HEK293 (cell line): ENCODE data around the gene ABHD8.

Experiments used
- KLF10 ChIP-seq: fragments of 450-650 bp; IDR thresholded peaks from 2 replicates; pipeline ENCODE4 v1.5.1; 2018; ENCODE audit warnings: missing biosample characterization, mild to moderate bottlenecking, missing genetic modification characterization
- TF ChIP-seq, protein P1 (sequence below): fragments of 450-650 bp; formaldehyde crosslinking; IDR thresholded peaks from 2 replicates; pipeline ENCODE4 v1.5.1; 2016; ENCODE audit warnings: missing biosample characterization, missing genetic modification characterization

- no peak for TF ChIP-seq KLF10 (tag by site-specific recombination)
- TF ChIP-seq, protein P1, sequence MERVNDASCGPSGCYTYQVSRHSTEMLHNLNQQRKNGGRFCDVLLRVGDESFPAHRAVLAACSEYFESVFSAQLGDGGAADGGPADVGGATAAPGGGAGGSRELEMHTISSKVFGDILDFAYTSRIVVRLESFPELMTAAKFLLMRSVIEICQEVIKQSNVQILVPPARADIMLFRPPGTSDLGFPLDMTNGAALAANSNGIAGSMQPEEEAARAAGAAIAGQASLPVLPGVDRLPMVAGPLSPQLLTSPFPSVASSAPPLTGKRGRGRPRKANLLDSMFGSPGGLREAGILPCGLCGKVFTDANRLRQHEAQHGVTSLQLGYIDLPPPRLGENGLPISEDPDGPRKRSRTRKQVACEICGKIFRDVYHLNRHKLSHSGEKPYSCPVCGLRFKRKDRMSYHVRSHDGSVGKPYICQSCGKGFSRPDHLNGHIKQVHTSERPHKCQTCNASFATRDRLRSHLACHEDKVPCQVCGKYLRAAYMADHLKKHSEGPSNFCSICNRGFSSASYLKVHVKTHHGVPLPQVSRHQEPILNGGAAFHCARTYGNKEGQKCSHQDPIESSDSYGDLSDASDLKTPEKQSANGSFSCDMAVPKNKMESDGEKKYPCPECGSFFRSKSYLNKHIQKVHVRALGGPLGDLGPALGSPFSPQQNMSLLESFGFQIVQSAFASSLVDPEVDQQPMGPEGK (tag by site-specific recombination) = no peak
Measured at GRCh38 chr19:17322854-17323253, 19.6 kb upstream of the ABHD8 start.
